T-helper 1 cell treated with Interleukin-12 subunit alpha and Interleukin-12 subunit beta and Interleukin-4 antibody, amounts not matched to agents 30 ng/mL and 1 ng/mL, for 36 hours (primary cell): ENCODE data around the gene MAP1LC3B2. TPM values are rescaled to one million over a fixed set of nuclear protein-coding genes. Genes with fewer than 3 reads are reported as not detected.

ENCODE experiments used
- intact Hi-C: fragments of 100-400 bp; cut with micrococcal nuclease; formaldehyde crosslinking; loops from one replicate; pipeline ENCODE4 v1.15.1; 2024
- total RNA-seq: library from RNA; stranded (reverse); gene quantifications from 2 replicates; pipeline ENCODE4 v1.2.3, GENCODE V29; 2022

MAP1LC3B2 gene
- total RNA-seq, 1 donor from 2014 or later = 2.3 TPM

GRCh38 chr12:116609319-116610114 is 50.3 kb downstream of the MAP1LC3B2 start:
- intact Hi-C loops = no loop called here

- intact Hi-C loops = no loop called here
Measured at GRCh38 chr12:116610971-116611541, 51.9 kb downstream of the MAP1LC3B2 start.

- intact Hi-C loops = no loop called here
Measured at GRCh38 chr12:116612436-116612835, 53.3 kb downstream of the MAP1LC3B2 start.

DNA sequence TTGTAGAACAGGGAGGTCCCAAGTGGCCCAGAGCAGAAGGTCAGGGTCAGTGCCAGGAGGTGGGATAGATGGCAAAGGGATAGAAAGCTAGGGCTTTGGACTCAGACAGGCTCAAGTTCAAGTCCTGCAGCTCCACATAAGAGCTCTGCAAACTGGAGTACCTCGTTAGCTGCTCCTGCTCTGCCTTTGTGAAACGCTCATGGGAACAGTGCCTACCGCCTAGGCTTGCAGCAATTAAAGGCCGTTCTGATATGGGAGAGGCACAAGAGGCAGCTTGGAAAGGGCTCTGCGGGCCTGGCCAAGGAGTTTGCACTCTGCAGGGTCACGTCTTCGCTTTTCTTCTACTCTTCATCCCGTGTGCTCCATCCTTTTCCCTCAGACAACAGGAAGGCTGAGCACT is 54.1 kb downstream of the MAP1LC3B2 start:
- intact Hi-C loops = no loop called here

DNA sequence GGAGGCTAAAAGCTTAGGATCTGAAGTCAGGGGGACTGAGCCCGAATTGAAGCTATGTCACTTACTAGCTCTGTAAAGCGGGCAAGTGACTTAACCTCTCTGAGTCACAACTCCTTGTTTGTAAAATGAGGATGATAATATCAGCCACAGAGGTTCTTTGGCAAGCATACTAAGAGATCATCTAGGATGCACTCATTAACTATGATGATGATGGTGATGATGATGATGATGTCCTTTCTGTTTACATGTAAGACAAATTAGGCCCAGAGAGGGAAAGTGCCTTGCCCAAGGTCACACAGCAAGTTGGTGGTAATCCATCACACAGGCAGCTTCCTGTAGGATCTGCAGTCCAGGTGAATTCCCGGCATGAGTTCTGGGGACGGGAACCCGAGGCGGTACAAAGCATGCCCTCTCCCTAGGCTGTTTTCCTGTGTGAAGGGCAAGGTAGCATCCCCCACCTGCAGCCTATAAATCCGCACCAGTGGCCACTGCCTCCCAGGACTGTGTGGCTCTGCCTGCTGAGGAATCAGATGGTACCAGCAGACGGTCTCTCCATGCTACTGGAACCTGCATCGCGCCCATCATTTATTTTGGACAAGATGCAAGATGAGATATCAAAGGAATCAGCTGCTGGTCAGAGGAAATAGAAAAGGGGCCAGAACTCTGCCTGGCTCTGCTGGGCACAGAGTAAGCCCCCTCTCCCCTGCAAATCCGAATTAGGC is 55.2 kb downstream of the MAP1LC3B2 start:
- intact Hi-C loops = no loop called here

- intact Hi-C loops = no loop called here
Measured at GRCh38 chr12:116615141-116615861, 56.1 kb downstream of the MAP1LC3B2 start.

DNA sequence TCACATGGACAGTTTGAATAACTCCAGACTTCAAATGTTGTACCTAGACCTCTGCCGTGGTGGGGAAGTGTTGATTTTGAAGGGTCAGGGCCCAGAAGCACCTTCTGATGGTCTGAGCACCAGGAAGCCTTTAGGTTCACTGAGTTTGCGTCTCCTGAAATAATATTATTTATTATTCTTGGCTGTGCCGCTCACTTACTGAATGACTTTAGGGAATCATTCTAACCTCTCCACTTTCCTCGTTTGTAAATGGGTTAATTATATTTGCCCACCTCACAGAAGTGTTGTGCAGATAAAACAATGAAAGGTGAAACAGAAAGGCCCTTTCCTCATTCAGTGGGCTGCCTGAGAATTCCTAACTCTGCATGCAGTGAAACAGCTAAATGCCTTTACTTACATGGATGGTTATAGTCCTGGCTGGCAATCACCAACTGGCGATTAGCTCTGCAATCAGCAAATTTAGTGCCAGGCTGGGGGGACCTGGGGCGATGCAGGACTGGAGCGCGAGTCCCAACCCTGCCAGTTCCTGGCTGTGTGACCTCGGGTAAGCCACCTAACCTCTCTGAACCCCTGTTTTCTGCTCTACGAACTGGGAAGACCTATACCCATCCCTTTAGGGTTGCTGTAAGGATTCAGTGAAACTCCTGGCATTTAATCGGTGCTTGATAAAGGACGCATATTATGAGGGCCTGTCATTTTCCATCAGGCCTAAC is 57.5 kb downstream of the MAP1LC3B2 start:
- intact Hi-C loops = no loop called here

- intact Hi-C loops = no loop called here
Measured at GRCh38 chr12:116619246-116619645, 60.1 kb downstream of the MAP1LC3B2 start.

DNA sequence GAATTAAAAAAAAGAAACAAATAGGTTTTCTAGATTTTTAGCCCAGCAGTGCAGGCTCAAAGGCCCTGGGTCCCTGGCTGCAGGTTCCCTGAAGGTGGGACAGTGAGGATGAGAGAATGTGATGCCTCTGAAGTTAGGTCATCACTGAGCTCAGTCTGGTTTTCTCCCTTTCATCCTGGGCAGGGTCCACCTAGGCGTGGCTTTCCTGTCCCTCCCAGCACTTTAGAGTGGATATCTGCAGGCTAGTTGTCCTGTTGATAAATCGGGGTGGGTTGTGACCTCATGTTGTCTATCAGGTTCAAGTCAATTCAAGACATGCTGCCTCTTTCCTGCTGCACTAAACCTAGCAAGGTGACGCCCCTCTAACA is 60.9 kb downstream of the MAP1LC3B2 start:
- intact Hi-C loops = no loop called here

DNA sequence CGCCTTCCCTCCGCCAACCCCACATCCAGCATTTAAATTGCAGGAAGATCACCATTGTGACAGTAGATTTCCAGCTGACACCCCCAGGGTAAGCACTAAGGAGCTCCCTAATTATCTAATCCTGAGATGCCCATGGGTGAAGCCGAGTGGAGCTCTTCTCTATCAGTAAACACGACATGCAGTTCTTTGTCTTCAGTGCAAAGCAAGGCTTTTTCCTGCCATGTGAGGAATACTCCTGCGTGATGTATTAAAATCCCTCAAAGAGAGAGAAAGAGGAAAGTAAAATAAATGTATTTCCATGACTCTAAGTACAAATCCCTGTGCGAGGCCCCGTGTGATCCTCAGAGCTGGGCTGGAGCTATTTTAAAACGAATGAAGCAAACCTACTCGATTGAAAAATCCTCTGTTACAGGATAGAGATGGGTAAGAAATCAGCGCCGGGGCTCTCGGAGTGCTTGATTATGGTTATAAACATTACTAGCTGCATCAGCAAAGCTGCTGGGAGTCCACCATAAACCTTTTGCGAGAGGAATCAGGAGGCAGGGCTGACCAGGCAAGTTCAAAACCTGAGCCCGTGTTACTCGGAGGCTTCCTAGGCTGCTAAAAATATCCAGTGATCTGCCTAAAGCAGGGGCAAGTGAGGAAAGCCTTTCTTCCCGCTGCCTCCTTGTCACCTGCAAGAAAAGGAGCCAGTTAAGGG is 61.5 kb downstream of the MAP1LC3B2 start:
- intact Hi-C loops = no loop called here

DNA sequence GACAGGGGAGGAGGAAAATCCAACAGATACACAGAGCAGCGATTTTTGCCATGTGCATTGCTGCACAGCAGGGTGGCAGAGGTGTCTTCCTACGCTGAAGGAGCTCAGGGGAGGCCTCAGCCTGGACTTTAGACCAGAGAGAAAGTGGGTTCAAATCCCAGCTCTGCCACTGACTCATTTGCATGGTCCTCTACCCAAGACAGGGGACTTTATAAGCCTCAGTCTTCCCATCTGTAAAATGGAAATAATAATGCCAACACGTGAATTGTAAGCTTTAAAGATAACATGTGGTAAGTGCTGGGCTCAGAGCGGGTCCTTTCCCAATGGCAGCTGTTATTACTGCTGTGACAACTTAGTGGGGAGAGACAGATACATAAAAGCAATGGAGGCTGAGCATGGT is 62.0 kb downstream of the MAP1LC3B2 start:
- intact Hi-C loops = no loop called here

DNA sequence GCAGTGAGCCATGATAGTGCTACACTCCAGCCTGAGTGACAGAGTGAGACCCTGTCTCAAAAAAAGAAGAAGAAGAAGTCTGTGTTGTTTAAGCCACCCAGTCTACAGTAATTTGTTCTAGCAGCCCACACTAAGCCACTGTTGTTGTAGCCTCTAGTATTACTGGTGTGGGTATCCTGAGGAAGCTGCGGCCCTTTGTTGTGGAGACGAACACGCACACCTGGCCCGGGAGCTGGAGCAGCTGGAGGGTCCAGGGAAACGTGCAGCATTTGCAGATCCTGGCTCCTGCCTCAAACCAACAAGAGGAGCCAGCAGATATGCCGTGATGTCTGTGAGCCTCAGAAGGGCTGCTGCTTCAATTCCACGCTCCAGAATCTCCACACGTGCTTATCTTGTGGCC is 65.3 kb downstream of the MAP1LC3B2 start:
- intact Hi-C loops = no loop called here

GRCh38 chr12:116626153-116626552 is 67.0 kb downstream of the MAP1LC3B2 start:
- intact Hi-C loops = no loop called here

Other genes with a start within 250 kb of the MAP1LC3B2 start
- 34.7 and 37.2 TPM in 2 replicates for gene SPRING1, start 178.7 kb downstream of the MAP1LC3B2 start, total RNA-seq
- 7.5 and 10.0 TPM in 2 replicates for gene RNFT2, start 178.9 kb downstream of the MAP1LC3B2 start, total RNA-seq